Midbrain (tissue), 1 donor: Measurements from ENCODE around the gene CHST1.

ENCODE experiments used
- DNase-seq: peaks from one replicate; lab custom pipeline; 2025; lab: John Stamatoyannopoulos, UW

The CHST1 gene

DNA sequence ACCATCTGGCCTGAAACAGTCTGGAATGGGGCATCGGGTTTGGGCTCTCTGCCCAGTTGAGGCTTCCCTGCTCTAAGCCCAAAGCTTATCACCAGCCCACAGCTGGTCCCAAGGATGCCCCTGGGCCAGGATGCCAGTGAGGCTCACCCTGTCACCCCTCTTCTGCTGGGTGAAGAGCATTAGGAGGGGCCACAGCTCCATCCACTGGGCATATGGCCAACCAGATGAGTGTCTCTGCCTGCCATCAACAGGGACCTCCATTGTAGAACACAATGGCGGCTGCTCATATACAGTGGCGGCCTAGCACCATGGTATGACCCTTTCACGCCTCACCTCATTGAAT, 5.6 kb downstream of the CHST1 start:
- no peak for DNase-seq

DNA sequence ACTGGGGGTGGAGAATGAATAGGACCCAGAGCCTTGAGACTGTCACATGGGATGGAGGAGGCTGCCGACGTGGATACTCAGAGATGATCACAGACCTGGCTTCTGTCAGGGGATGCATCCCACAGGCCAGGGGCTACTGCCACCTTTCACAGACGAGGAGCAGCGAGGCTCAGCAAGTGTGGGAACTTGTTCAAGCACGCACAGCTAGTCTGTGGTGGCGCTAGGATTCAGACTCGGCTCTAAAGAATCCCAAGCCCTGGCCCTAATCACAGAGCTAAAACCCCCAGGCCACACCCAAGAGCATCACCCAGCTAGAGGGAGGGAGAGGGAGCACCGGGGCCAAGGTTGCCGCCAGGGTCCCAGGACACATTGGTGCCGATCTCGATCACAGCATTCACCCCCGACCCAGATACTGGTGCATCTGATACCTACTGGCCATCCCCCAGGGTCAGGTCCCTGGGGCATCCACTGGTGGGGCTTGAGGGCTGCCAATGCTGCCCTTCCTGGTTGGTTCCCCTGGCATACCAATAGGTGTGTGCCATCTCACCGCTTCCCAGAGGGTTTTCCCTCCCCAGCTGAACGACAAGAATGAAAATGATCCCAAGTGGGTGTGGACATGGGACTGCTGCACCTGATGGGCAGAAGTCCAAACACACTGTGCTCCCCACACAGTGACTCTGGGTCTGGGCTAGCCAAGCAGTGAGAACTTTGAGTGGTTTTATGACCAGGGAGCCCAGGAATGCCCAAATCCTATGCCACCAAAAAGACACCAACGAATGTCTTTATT, 6.2 kb downstream of the CHST1 start:
- no peak for DNase-seq

DNA sequence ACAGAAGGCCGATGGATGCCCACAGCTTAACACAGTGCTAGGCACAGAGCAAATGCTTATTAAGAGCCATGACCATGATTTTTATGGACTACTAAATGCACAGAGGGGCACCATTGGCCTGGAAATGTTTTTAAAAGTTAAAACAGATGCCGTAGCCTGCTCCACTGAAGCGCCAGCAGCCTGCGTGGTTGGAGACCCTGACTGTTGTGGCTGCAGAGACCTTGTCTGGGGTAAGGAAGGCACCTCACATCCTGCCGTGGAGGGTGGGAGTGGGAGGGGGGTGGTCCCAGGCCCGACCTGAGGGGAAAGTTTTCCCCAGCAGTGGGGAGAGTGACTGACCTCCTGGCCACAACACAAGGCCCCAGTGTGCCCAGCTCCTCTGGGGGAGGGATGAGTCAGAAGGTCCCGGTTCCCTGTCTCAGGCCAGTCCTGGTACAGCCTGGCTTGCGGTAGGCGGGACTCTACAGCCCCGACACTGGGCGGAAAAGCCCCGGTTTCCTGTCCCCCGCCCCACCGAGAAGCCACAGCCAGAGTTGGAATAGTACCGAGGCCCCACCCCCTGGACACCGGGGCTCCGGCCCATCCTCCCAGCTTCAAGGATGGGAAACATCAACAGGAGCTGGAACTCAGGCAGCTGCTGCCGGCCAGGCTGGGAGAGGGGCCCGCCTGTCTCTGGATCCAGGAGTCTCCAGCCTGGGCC, 7.0 kb downstream of the CHST1 start:
- peak; percentile 49 for DNase-seq

DNA sequence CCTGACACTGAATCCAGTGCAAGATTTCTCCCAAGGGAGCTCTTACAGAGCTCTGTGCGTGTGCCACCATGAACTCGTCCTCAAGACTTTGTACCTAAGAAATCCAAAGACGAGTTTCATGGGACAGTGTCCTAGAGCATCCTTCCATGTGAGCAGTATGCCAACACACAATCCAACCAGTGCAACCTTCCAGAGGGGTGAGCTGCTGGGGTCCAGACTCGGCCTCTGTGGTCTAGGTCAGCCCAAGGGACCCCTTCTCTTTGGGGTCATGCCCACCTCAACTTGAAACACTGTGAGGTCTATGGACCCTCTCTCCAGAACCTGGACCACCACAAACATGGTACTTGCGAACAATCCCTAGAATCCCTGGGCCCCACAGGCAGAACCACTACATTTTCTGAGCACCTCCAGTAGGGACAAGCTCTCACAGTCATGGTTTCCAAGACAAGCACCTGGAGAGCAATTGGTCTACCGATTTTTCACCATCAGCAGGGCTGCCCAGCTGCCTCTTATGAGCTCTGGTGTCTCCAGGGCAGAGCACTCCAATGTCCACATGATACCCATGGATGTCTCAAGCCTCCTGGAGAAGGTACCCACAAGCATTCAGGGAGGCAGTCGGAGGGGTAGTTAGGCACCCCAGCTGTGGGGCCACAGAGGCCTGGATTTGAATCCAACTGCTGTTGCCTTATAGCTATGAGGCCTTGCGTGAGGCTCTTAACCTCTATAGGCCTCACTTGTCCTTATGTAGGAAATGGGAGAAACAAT, 7.7 kb downstream of the CHST1 start:
- DNase-seq, result no peak

GRCh38 chr11:45655831-45656230, 9.6 kb downstream of the CHST1 start:
- DNase-seq, result no peak

GRCh38 chr11:45655347-45655756, 10.1 kb downstream of the CHST1 start:
- peak; percentile 84 for DNase-seq

DNA sequence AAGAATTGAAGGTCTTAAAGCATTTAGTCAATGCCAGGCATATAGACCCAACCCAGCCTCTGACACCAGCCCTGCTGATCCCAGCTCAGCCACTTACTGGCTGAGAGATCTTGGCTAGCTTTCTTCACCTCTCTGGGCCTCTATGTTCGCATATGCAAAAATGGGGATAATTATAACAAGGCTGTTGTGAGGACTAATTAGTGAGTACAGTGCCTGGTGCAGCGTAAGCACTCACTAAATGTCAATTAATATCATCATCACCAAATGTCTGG, 10.5 kb downstream of the CHST1 start:
- DNase-seq, result no peak

GRCh38 chr11:45654231-45655011, 11.0 kb downstream of the CHST1 start:
- peak; percentile 53 for DNase-seq

GRCh38 chr11:45653277-45653676, 12.1 kb downstream of the CHST1 start:
- no peak for DNase-seq

DNA sequence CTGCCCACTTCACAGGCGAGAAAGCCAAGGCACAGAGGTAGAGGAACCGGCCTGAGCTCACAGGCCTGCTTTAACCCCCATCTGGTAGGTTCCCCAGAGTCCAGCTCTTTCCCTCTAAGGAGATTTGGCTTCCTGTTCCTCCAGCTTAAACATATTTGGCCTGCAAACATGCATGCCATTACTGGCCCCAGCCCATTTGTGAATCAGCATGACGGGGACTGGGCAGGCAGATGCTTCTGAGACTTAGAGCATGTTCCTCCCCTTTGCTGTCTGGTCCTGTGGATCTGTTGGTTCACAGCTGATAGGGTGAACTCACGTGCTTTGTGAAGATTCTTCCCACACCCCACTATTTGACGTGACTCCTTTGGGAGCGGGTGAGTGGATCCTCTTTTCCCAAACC, 12.6 kb downstream of the CHST1 start:
- no peak for DNase-seq

DNA sequence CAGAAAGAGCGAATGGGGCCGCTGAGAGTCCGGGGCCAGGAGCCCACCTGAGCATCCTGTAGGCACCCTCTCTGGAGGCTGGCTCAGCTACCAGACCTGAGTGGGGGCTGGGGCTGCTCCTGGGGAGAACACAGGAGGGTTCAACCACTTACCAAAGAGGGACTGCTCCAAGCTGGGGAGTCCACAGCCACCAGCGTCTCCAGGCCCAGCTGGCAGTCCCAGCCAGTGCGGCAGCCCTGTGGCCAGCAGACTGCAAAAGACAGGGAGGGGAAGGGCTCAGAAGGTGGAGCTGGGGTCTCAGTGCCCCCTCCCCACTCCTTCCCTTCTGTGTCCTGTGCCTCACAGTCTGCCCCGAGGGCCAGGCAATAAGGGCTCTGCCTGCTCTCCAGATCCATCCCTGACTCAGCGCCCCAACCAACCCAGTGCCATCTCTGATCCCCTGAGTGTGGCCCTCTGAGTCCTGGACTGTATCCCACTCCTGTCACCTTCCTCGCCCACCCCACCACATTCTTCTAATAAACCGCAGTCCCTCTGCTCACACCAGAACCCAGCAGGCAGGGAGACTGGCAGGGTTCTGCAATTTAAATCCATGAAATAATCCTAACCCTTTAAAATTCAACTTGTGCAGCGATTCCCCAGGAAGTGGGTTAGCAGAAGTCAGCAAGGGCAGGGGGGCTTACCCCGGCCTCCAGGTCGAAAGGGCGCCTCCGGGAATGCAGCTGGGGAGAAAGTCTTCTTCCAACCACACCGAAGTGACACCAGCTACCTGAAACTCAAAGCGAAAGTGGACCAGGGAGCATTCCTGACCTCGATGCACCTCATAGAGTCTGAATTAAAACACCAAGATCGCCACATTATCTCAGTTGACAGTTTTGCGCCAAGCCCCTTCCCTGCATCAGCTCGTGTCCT, 13.3 kb downstream of the CHST1 start:
- DNase-seq, result no peak

GRCh38 chr11:45651156-45651555, 14.3 kb downstream of the CHST1 start:
- no peak for DNase-seq

DNA sequence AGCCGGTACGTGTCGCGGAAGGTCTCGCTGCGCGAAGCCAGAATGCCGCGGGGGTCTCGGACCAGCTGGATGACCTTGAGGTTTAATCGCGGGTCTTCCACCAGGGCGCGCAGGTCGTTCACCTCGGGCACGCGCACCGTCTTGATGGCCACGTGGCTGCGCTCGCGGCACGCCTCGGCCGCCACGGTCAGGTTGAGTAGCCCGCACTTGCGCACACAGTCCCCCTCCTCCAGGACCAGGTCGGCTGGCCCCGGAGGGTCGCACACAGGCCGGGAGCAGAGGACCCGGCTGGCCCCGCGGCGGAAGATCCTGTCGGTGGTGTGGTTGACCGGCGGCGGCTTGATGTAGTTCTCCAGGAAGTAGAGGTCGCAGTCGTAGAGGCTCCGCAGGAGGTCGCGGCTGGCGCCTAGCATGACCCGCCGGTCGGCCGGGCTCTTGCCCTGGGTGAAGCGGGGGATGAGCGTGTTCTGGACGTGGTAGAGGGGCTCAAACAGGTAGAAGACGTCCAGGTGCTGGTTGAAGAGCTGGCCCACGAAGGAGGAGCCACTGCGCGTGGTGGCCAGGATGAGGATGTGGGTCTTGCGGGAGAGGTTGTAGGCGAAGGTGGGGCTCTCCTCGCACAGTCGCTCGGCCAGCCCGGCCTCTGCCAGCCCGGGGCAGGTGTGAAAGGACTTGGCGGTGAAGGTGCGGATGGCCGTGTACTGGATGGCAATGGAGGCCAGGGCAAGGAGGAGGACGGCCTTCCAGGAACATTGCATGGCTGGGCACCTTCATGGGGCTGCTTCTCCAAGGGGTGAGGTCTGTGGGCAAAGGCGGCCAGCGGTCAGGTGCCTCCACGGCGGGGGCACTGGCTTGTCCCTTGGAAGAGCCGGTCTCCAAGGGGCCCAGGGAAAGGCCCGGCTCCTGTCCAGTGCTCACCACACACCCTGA, 15.0 kb downstream of the CHST1 start:
- no peak for DNase-seq

DNA sequence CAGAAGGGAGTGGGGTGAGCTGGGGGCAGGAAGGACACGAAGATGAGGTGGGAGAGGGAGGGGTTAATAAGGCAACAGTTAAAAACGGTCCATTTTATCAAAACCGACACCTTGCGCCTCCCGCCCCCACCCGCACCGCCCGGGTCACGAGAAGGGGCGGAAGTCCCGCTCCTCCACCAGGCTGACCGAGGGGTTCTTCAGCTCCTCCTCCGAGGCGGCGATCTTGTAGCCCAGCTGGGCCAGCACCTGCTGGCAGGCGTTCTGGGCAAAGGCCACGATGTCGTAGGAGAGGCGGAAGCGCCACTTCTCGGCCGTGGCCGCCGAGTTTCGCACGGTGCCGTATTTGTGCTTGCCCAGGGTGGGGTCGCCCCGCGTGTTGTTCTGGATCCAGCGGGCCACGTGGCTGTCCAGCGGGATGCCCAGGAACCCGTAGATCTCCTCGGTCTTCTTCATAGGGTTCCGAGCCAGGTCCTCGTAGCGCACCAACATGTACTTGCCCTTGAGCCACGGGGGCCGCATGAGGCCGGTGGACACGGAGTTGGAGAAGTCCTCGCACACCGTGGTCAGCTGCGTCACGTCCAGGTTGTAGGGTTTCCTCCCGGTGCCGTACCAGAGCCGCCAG, 15.8 kb downstream of the CHST1 start:
- no peak for DNase-seq

DNA sequence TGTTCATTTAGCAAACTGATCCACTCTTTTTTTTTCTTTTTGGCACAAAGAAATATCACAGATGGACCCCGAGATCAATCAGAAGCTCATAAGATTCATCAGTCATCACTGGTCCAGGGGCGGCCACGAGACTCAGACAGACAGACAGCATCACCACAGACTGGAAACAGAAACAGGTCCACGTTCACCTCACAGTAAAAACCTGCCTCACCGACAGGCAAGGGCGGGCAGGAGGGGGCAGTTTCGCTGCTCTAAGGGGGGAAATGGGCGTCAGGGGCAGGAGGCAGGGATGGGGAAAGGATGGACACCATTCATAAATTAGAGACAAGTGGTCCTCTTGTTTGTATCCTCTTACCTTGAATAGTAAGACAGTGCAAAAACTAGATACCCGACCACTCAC, 16.5 kb downstream of the CHST1 start:
- no peak for DNase-seq

GRCh38 chr11:45647786-45648185, 17.6 kb downstream of the CHST1 start:
- DNase-seq, result no peak

- no peak for DNase-seq
These were observed 18.1 kb downstream of the CHST1 start for GRCh38 chr11:45647329-45647728.

- no peak for DNase-seq
These were observed 19.0 kb downstream of the CHST1 start for GRCh38 chr11:45646275-45646927.
